OCI-LY7 (cell line): Measurements from ENCODE around the gene MEF2D.

Experiments
- EZH2phosphoT487 ChIP-seq: fragments of 200-600 bp; sonication (generic); IDR thresholded peaks from 2 replicates; pipeline ENCODE4 v1.6.1; 2018; ENCODE audit warnings: low read depth, borderline replicate concordance, mild to moderate bottlenecking, mixed run types, antibody characterized with exemption, low read length, moderate library complexity, mixed read lengths
- TF ChIP-seq, protein P1 (sequence below): fragments of 200-600 bp; sonication (generic); conservative IDR thresholded peaks from 2 replicates; pipeline ENCODE4 v1.5.1; 2014; ENCODE audit warnings: mild to moderate bottlenecking, antibody characterized with exemption, low read length, moderate library complexity, mixed read lengths

GRCh38 chr1:156420205-156421061 lies 80.1 kb downstream of the MEF2D start:
- TF ChIP-seq, protein P1, sequence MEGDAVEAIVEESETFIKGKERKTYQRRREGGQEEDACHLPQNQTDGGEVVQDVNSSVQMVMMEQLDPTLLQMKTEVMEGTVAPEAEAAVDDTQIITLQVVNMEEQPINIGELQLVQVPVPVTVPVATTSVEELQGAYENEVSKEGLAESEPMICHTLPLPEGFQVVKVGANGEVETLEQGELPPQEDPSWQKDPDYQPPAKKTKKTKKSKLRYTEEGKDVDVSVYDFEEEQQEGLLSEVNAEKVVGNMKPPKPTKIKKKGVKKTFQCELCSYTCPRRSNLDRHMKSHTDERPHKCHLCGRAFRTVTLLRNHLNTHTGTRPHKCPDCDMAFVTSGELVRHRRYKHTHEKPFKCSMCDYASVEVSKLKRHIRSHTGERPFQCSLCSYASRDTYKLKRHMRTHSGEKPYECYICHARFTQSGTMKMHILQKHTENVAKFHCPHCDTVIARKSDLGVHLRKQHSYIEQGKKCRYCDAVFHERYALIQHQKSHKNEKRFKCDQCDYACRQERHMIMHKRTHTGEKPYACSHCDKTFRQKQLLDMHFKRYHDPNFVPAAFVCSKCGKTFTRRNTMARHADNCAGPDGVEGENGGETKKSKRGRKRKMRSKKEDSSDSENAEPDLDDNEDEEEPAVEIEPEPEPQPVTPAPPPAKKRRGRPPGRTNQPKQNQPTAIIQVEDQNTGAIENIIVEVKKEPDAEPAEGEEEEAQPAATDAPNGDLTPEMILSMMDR, result peak; percentile 7; the same call in 1 of the 2 replicates
- no peak for TF ChIP-seq EZH2phosphoT487
